HK-2 (cell line): ENCODE results near the gene PDRG1.

Source experiments
- DNase-seq: peaks from one replicate; pipeline ENCODE4 v3.0.0-alpha.2; 2018; ENCODE audit not compliant: unreplicated experiment

PDRG1 gene

GRCh38 chr20:31907046-31907445, 44.8 kb downstream of the PDRG1 start:
- no peak for DNase-seq

GRCh38 chr20:31906001-31906400, 45.8 kb downstream of the PDRG1 start:
- no peak for DNase-seq

- no peak for DNase-seq
Measured at GRCh38 chr20:31903627-31904386, 48.0 kb downstream of the PDRG1 start.

DNA sequence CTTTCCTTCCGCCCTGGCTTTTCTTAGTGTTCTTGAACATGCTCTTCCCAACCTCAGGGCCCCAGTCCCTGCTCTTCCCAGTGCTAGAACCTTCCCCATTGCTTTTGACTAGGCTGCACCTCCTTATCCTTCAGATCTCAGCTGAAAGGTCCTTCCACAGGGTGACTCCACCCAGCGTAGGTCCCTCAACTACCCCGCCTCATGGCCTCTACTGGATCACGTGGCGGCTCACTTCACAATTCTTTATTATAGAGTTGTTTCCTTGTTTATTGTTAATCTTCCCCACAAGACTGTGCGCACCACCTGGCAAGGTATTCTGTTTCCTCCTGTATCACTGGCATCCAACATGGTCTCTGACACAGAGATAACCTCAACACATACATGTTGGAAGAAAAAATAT, 50.2 kb downstream of the PDRG1 start:
- no peak for DNase-seq

- no peak for DNase-seq
Measured at GRCh38 chr20:31897541-31897940, 54.3 kb downstream of the PDRG1 start.

DNA sequence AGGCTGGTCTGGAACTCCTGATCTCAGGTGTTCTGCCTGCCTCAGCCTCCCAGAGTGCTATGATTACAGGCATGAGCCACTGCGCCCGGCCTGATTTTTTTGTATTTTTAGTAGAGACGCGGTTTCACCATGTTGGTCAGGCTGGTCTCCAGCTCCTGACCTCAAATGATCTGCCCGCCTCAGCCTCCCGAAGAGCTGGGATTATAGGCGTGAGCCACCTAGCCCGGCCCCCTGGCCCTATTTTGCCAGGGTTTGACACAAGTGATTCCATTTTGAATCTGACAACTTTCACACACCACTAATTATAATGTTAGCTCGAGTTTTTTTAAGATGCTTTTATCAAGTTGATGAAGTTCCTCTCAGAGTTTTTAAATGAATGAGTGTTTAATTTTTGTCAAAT, 55.8 kb downstream of the PDRG1 start:
- no peak for DNase-seq

DNA sequence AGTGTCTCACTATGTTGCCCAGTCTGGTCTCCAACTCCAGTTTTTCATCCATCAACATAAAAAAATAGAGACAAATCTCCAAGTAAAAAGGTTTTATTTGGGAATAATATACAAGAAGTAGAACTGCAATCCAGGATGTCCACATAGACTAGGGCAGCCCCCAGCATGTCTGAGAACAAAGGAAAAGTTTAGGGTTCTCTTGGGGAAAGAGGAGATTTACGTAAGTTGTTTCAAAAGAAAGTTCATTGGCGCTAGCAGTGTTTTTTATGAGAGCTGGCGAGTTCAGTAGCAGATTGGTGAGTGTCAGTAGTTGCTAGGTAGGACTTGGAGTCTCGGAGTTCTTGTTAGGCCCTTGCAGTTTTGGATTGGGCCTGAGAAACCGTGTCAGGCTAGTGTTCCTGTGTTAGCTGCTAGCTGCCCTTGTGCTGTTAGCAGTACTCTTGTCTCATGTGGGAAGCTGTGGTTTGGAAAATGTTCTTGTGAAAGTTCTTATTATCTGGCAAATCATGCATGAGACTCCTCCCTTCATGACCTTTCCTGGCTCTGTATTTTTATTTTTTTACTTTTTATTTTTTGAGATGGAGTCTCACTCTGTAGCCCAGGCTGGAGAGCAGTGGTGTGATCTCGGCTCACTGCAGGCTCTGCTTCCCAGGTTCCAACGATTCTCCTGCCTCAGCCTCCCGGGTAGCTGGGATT, 56.7 kb downstream of the PDRG1 start:
- no peak for DNase-seq
